HepG2 (cell line): ENCODE data around the gene COBL.

Experiments used
- CTCF ChIP-seq: sonication (generic); formaldehyde crosslinking; IDR thresholded peaks from 2 replicates; pipeline ENCODE4 v1.5.0; 2020; ENCODE audit warnings: mild to moderate bottlenecking, missing genetic modification reagents, moderate library complexity
- EP300 ChIP-seq, 3 experiments: sonication (generic) in 1 of 3; formaldehyde crosslinking in 1 of 3; IDR thresholded peaks; 2 replicates each; pipeline versions ENCODE4 v1.5.1 to v1.6.1; 2011 to 2020; ENCODE audit warnings: low read depth in 2 of 3, low read length in 2 of 3, borderline replicate concordance in 1 of 3, improper control_type of control experiment in 1 of 3, mild to moderate bottlenecking in 1 of 3, missing genetic modification reagents in 1 of 3, moderate library complexity in 1 of 3
- ESRRA ChIP-seq: sonication (generic); formaldehyde crosslinking; IDR thresholded peaks from 2 replicates; pipeline ENCODE4 v1.5.1; 2020; ENCODE audit warnings: mild to moderate bottlenecking, low read depth, missing genetic modification reagents
- HNF4G ChIP-seq, 2 experiments: sonication (generic) in 1 of 2; formaldehyde crosslinking in 1 of 2; IDR thresholded peaks; 2 replicates each; pipeline versions ENCODE4 v1.4.0 to v1.6.1; 2011 to 2020; ENCODE audit warnings: borderline replicate concordance in 2 of 2, low read depth in 2 of 2, mild to moderate bottlenecking in 2 of 2, low read length in 1 of 2, missing genetic modification reagents in 1 of 2, moderate library complexity in 1 of 2
- HOXA3 ChIP-seq: sonication (generic); formaldehyde crosslinking; IDR thresholded peaks from 2 replicates; pipeline ENCODE4 v1.5.0; 2020; ENCODE audit warnings: missing genetic modification reagents
- NCOR1 ChIP-seq: fragments of 200-600 bp; sonication (generic); IDR thresholded peaks from 2 replicates; pipeline ENCODE4 v1.7.0; 2017; ENCODE audit warnings: antibody characterized with exemption, low read length, borderline replicate concordance
- SMAD3 ChIP-seq: sonication (generic); formaldehyde crosslinking; IDR thresholded peaks from 2 replicates; pipeline ENCODE4 v1.4.0; 2020; ENCODE audit warnings: missing genetic modification reagents
- ZBTB46 ChIP-seq: sonication (generic); formaldehyde crosslinking; IDR thresholded peaks from 2 replicates; pipeline ENCODE4 v1.4.0; 2020; ENCODE audit warnings: mild to moderate bottlenecking, missing genetic modification reagents, borderline replicate concordance
- ZFP36 ChIP-seq: fragments of 150-350 bp; IDR thresholded peaks from 2 replicates; pipeline ENCODE4 v1.6.1; 2018; ENCODE audit warnings: borderline replicate concordance, low read length, low read depth; ENCODE audit not compliant: partially characterized antibody
- ZNF441 ChIP-seq: sonication (generic); formaldehyde crosslinking; IDR thresholded peaks from 2 replicates; pipeline ENCODE4 v1.7.0; 2021; ENCODE audit warnings: missing genetic modification reagents, borderline replicate concordance
- ZNF746 ChIP-seq: sonication (generic); formaldehyde crosslinking; IDR thresholded peaks from 2 replicates; pipeline ENCODE4 v1.8.0; 2022; ENCODE audit warnings: mild to moderate bottlenecking, missing genetic modification reagents
- TF ChIP-seq, protein P1 (sequence below): sonication (generic); formaldehyde crosslinking; IDR thresholded peaks from 2 replicates; pipeline ENCODE4 v1.4.0; 2020; ENCODE audit warnings: missing genetic modification reagents

DNA sequence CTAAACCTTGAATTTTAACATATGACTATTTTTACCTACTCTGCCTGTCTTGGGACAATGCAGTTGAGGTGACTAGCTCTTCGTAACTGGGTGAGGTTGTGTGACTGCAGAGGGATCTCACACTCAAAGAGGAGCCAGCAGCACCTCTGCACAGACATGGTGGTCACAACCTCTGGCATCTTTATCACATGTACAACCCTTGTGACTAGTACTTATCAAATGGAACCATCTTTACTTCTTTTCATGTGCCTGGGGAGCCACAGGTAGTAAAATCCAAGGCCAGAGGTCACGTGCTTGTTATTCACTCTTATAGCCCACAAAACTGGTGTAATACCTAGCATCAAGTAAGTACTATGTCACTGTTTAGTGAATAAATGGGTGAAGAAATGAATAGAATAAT, 244.3 kb downstream of the COBL start:
- no peak for TF ChIP-seq ZBTB46 (CRISPR knock-in tag)
- TF ChIP-seq NCOR1 = no peak
- TF ChIP-seq SMAD3 (CRISPR knock-in tag) = no peak
- TF ChIP-seq, protein P1, sequence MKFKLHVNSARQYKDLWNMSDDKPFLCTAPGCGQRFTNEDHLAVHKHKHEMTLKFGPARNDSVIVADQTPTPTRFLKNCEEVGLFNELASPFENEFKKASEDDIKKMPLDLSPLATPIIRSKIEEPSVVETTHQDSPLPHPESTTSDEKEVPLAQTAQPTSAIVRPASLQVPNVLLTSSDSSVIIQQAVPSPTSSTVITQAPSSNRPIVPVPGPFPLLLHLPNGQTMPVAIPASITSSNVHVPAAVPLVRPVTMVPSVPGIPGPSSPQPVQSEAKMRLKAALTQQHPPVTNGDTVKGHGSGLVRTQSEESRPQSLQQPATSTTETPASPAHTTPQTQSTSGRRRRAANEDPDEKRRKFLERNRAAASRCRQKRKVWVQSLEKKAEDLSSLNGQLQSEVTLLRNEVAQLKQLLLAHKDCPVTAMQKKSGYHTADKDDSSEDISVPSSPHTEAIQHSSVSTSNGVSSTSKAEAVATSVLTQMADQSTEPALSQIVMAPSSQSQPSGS (CRISPR knock-in tag) = no peak
- no peak for TF ChIP-seq ZNF746 (CRISPR knock-in tag)
- TF ChIP-seq EP300 (IDR thresholded peaks at IDR 0.05; ENCODE audit: low read depth in 2 of 2, low read length in 2 of 2) = no peak
- no peak for TF ChIP-seq EP300 (CRISPR knock-in tag; IDR thresholded peaks at IDR 0.05; ENCODE audit: borderline replicate concordance)
- no peak for TF ChIP-seq ZNF441 (CRISPR knock-in tag)
- no peak for TF ChIP-seq ZFP36
- TF ChIP-seq HNF4G (IDR thresholded peaks at IDR 0.05; ENCODE audit: borderline replicate concordance, low read depth, low read length) = no peak
- TF ChIP-seq HNF4G (CRISPR knock-in tag; IDR thresholded peaks at IDR 0.05; ENCODE audit: borderline replicate concordance, low read depth) = no peak
- TF ChIP-seq HOXA3 = no peak
- TF ChIP-seq CTCF = no peak
- no peak for TF ChIP-seq ESRRA
